ENCODE data around the gene LFNG. TPM values are rescaled to one million over a fixed set of nuclear protein-coding genes. Genes with fewer than 3 reads are reported as not detected.

The LFNG gene
- total RNA-seq, 1 donor from 2014 or later, result 10.6 TPM

DNA sequence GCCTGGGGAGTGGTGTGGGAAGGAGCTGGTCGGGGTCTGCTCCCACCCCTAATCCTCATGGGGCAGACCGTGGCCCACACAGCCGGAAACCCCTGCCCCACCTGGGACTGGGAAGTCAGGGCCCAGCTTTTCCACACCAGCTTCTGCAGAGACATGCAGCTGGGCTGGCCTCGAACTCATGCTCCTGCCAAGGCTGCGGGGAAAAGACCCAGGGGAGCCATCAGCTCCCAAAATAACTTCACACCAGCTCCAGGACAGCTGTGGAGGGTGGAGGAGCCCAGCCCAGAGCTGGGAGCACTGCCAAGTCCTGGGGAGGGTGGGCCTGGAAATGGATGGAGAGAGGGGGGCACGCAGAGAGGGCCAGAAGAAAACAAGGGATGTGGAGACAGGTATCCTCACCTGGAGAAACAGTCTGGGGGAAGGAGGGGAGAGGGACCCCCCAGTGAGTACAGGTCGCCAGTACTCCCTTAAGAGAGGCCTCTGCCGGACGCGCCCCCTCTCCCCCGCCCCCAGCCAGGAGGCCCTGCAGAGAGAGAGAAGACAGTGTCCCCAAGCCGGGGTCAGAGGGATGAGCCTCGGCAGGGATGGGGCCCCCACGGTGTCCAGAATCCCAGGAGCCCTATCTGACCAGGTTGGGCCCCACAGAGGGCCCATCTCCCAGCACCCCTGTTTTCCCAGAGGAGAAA is 31.8 kb upstream of the LFNG start:
- H3K27ac Mint-ChIP-seq, result no peak overlapping the region
- no peaks in the 10 kb centered on the region for H3K9me3 Mint-ChIP-seq (ENCODE audit: low read depth)
- H3K27me3 Mint-ChIP-seq, result no peaks in the 10 kb centered on the region
- no peak for TF ChIP-seq CTCF (IDR thresholded peaks at IDR 0.05; ENCODE audit: unreplicated experiment)
- DNase-seq (ENCODE audit: low spot score, unreplicated experiment), result no peak
- no peaks in the 10 kb centered on the region for H3K4me1 Mint-ChIP-seq (ENCODE audit: low read depth)
- no peak overlapping the region for H3K4me3 Mint-ChIP-seq (ENCODE audit: low read depth)
- no peaks in the 10 kb centered on the region for H3K36me3 Mint-ChIP-seq (ENCODE audit: insufficient read depth)

GRCh38 chr7:2488272-2488645 is 31.3 kb upstream of the LFNG start:
- H3K4me1 Mint-ChIP-seq (ENCODE audit: low read depth), result no peaks in the 10 kb centered on the region
- no peak overlapping the region for H3K4me3 Mint-ChIP-seq (ENCODE audit: low read depth)
- DNase-seq (ENCODE audit: low spot score, unreplicated experiment), result no peak
- no peaks in the 10 kb centered on the region for H3K9me3 Mint-ChIP-seq (ENCODE audit: low read depth)
- no peaks in the 10 kb centered on the region for H3K36me3 Mint-ChIP-seq (ENCODE audit: insufficient read depth)
- no peaks in the 10 kb centered on the region for H3K27me3 Mint-ChIP-seq
- TF ChIP-seq CTCF (IDR thresholded peaks at IDR 0.05; ENCODE audit: unreplicated experiment), result no peak
- no peak overlapping the region for H3K27ac Mint-ChIP-seq

DNA sequence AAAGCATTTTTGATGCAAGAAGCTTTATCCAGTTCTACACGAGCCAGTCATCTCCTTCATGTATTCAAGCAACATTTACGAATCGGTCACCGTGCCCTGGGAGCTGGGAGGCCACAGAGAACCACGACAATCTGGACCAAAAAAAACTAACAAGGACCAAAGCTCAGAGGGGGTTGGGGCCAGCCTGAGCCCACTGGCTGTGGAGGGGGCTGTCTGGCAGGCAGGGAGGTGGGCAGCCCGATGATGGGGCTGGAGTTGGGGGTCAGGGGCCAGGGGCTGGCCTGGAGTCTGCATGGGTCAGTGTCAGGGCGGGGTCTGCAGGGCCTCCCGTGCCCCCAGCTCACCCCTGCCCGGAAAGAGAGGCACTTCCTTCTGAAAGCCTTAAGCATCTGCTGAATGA is 30.9 kb upstream of the LFNG start:
- no peak overlapping the region for H3K27ac Mint-ChIP-seq
- H3K9me3 Mint-ChIP-seq (ENCODE audit: low read depth), result no peaks in the 10 kb centered on the region
- no peak overlapping the region for H3K4me3 Mint-ChIP-seq (ENCODE audit: low read depth)
- H3K36me3 Mint-ChIP-seq (ENCODE audit: insufficient read depth), result no peaks in the 10 kb centered on the region
- no peak for DNase-seq (ENCODE audit: low spot score, unreplicated experiment)
- no peak for TF ChIP-seq CTCF (IDR thresholded peaks at IDR 0.05; ENCODE audit: unreplicated experiment)
- H3K4me1 Mint-ChIP-seq (ENCODE audit: low read depth), result no peaks in the 10 kb centered on the region
- no peaks in the 10 kb centered on the region for H3K27me3 Mint-ChIP-seq

GRCh38 chr7:2490181-2490651 is 29.4 kb upstream of the LFNG start:
- no peak overlapping the region for H3K4me3 Mint-ChIP-seq (ENCODE audit: low read depth)
- no peaks in the 10 kb centered on the region for H3K27me3 Mint-ChIP-seq
- no peaks in the 10 kb centered on the region for H3K9me3 Mint-ChIP-seq (ENCODE audit: low read depth)
- H3K4me1 Mint-ChIP-seq (ENCODE audit: low read depth), result no peaks in the 10 kb centered on the region
- H3K27ac Mint-ChIP-seq, result no peak overlapping the region
- no peaks in the 10 kb centered on the region for H3K36me3 Mint-ChIP-seq (ENCODE audit: insufficient read depth)
- TF ChIP-seq CTCF (IDR thresholded peaks at IDR 0.05; ENCODE audit: unreplicated experiment), result no peak
- no peak for DNase-seq (ENCODE audit: low spot score, unreplicated experiment)

- H3K36me3 Mint-ChIP-seq (ENCODE audit: insufficient read depth), result no peaks in the 10 kb centered on the region
- no peak for TF ChIP-seq CTCF (IDR thresholded peaks at IDR 0.05; ENCODE audit: unreplicated experiment)
- no peak for DNase-seq (ENCODE audit: low spot score, unreplicated experiment)
- no peaks in the 10 kb centered on the region for H3K9me3 Mint-ChIP-seq (ENCODE audit: low read depth)
- H3K27ac Mint-ChIP-seq, result no peak overlapping the region
- peaks cover 1% of the 10 kb centered on the region for H3K4me1 Mint-ChIP-seq (ENCODE audit: low read depth)
- H3K27me3 Mint-ChIP-seq, result no peaks in the 10 kb centered on the region
- H3K4me3 Mint-ChIP-seq (ENCODE audit: low read depth), result no peak overlapping the region
These were observed 27.5 kb upstream of the LFNG start for GRCh38 chr7:2492038-2492437.
